Left ventricle myocardium inferior (tissue), 1 donor: ENCODE results near the gene SCYGR1. TPM values are rescaled to one million over a fixed set of nuclear protein-coding genes. Genes with fewer than 3 reads are reported as not detected.
A peak's percentile ranks its signal among the peaks of the same experiment; 100 is the strongest.

Experiments used
- DNase-seq: peaks from one replicate; pipeline ENCODE4 v3.0.0-alpha.2; 2020
- H3K27ac ChIP-seq: fragments of 200-600 bp; replicated peaks from 2 replicates; pipeline ENCODE4 v1.8.0; 2021
- H3K27me3 ChIP-seq: fragments of 200-600 bp; 2 replicates; pipeline ENCODE4 v1.8.0; 2021; ENCODE audit warnings: low read depth
- H3K36me3 ChIP-seq: fragments of 200-600 bp; 2 replicates; pipeline ENCODE4 v1.8.0; 2021
- H3K4me1 ChIP-seq: fragments of 200-600 bp; 2 replicates; pipeline ENCODE4 v1.8.0; 2021
- H3K4me3 ChIP-seq: fragments of 200-600 bp; 2 replicates; pipeline ENCODE4 v1.8.0; 2021; ENCODE audit warnings: mild to moderate bottlenecking, moderate library complexity
- H3K9me3 ChIP-seq: fragments of 200-600 bp; replicated peaks from 2 replicates; pipeline ENCODE4 v1.8.0; 2021
- intact Hi-C: fragments of 100-400 bp; cut with micrococcal nuclease; formaldehyde crosslinking; loops from one replicate; pipeline ENCODE4 v1.11.0; 2022
- total RNA-seq: library from RNA; stranded (reverse); fragmentation: NEBNext Ultra II Directional; extraction: Animal tissue kit (Norgen Biotek cat#: 25700); gene quantifications from one replicate; pipeline ENCODE4 v1.2.1, GENCODE V29; 2021
- TF ChIP-seq, protein P1 (sequence below): fragments of 200-600 bp; IDR thresholded peaks from 2 replicates; pipeline ENCODE4 v1.8.0; 2021; ENCODE audit warnings: antibody characterized with exemption, mild to moderate bottlenecking, borderline replicate concordance
- donor health status: DM: no; HTN: yes; CAD: no; lungs with severe emphysema.

Gene SCYGR1
- total RNA-seq, 1 donor from 2014 or later: not detected

DNA sequence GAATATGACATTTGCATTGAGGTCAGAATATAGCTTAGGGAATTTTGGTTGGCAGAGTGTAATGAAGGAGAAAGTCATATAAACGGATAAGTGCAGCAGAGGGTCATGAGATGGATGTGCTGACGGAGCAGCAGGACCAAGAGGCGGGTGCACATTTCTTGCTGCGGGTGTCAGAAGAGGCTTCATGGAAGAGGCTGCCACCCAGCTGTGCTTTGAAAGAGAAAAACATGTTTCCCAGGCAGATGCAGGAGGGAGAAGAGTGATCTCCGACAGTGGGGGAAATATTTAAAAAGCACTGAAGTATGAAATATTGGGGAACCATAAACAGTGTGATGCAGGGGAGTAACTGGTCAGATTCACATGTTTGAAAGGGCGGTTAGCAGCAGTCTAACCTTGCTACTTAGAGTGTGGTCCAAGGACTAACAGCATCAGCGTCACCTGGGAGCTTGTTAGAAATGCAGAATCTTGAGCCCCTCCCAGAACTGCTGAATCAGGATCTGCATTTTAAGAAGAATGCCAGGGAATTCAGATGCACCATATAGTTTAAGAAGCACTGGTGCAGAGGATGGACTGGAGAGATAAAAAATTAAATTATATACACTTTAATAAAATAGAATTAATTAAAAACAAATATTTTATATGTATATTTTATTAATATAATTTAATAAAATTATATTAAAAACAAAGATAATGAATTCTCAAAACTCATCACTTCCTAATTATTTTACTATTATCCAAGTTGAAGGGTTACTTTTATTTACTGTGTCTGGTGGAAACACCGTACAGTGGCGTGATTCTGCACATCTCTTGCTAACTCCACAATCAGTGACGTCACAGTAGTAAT is 36.1 kb upstream of the SCYGR1 start:
- TF ChIP-seq, protein P1, sequence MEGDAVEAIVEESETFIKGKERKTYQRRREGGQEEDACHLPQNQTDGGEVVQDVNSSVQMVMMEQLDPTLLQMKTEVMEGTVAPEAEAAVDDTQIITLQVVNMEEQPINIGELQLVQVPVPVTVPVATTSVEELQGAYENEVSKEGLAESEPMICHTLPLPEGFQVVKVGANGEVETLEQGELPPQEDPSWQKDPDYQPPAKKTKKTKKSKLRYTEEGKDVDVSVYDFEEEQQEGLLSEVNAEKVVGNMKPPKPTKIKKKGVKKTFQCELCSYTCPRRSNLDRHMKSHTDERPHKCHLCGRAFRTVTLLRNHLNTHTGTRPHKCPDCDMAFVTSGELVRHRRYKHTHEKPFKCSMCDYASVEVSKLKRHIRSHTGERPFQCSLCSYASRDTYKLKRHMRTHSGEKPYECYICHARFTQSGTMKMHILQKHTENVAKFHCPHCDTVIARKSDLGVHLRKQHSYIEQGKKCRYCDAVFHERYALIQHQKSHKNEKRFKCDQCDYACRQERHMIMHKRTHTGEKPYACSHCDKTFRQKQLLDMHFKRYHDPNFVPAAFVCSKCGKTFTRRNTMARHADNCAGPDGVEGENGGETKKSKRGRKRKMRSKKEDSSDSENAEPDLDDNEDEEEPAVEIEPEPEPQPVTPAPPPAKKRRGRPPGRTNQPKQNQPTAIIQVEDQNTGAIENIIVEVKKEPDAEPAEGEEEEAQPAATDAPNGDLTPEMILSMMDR: no peak
- H3K27ac ChIP-seq: no peak overlapping the region

DNA sequence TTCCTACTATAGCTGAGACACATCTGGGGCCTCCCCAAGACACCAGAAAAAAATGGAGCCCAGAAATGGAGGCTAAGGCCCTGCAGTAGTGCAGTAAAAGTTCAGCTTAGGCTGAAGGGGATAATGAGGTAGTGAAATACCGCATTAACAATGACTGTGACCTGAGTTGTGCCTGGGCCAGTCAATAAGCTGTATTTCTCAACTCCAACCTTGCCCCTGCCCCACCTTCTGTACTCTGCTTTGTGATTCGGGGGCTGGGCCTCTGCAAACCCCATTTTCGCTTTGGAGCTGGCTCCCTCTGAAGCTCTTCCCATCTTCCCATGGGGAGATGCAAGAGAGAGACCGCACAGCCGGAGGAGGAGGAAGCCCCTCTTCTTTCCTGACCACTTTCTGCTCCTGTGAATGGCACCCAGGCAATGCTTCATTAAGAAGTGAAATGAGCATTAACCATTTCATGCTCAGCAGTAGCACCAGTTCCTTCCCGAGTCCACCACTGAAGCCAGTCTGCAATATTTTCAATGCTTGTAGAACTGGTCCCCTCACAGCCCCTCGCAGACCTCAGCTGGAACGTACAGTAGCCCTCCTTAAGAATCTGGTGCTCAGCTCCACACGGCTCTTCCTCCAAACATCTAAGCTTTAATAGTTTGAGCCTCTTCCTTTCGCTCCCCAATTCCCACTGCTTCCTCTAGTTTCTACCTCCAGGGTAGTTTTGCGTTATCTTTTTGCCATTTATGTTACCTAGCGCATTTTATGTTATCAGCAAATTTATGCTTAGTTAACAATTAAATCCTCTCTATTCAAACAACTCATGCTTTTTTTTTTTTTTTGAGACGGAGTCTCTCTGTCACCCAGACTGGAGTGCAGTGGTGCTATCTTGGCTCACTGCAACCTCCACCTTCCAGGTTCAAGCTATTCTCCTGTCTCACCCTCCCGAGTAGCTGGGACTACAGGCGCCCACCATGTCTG is 32.6 kb upstream of the SCYGR1 start:
- Histone ChIP-seq H3K27ac (no peak overlapping the region), H3K9me3 (no peaks in the 10 kb centered on the region), H3K27me3 (no peaks in the 10 kb centered on the region), H3K4me1 (no peaks in the 10 kb centered on the region), H3K36me3 (no peaks in the 10 kb centered on the region), H3K4me3 (no peak overlapping the region)
- intact Hi-C loops: no loop called here
- no peak for DNase-seq
- TF ChIP-seq, protein P1: no peak

More for the DNA sequence above, 36.1 kb upstream of the SCYGR1 start:
- intact Hi-C loops: no loop called here
- H3K9me3 ChIP-seq: no peaks in the 10 kb centered on the region
- no peak overlapping the region for H3K4me3 ChIP-seq
- peaks cover 5% of the 10 kb centered on the region for H3K27me3 ChIP-seq
- no peaks in the 10 kb centered on the region for H3K4me1 ChIP-seq
- no peak for DNase-seq
- H3K36me3 ChIP-seq: no peaks in the 10 kb centered on the region

DNA sequence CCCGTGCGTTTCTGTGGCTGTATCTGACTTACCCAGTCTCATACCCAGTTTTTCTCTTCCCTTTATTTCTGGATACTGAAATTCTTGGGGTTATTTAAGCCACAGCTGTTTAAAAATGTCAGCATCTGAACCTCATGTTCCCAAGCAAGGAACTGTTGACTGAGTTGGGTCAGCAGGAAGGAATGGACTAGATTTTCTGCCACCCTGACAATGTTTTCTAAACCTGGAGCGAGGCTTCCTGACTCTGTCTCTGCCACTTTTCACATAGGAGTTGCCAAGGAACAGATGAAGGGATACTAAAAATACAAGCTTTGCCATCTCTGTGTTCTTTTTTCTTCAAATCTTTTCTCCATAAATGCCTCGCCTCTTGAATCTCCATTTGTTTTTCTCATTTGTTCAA is 29.0 kb upstream of the SCYGR1 start:
- Histone ChIP-seq H3K9me3 (no peaks in the 10 kb centered on the region), H3K4me1 (peaks cover 5% of the 10 kb centered on the region), H3K36me3 (no peaks in the 10 kb centered on the region), H3K27me3 (no peaks in the 10 kb centered on the region), H3K27ac (peak overlapping the region; percentile 78), H3K4me3 (no peak overlapping the region)
- DNase-seq: no peak
- TF ChIP-seq, protein P1: no peak
- intact Hi-C loops: no loop called here

DNA sequence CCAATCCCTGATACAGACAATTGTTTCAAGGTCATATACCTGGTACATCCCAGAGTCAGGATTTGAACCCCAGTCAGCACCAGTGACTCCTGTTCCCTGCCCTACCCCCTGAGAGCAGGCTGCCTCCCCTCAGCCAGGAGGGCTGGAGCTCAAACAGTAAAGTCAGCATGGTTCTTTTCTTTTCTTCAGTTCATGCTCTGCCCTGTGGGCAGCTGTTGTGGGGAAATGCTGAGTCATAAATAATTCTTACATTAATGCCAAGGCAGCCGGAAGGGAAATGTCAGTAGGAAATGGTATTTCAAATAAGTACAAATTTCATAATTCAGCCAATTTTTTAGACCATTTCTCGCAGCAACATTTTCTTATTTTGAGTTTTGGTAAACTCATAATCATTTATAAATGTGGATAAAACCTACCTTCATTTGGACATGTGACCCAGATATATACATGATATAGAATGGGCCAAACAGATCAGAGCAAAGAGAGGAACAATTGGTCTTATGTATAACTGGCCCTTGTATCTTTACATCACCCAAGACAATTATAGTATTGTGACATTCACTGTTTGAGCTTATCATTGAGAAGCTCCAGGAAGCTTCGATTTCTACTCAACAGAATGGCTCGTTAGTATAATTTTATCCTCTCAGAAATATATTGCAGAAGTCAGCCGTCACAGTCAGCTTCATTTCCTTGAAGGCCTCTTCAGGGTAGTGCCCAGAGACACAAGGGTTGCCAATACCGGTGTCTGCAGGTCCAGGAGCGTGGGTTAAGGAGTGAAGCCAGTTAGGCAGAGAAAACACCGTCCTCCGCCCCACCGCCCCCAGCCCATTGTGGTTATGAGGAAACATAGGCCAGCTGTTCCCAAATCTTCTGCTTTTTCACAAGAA is 28.0 kb upstream of the SCYGR1 start:
- H3K4me3 ChIP-seq: no peak overlapping the region
- H3K27me3 ChIP-seq: no peaks in the 10 kb centered on the region
- intact Hi-C loops: no loop called here
- TF ChIP-seq, protein P1: no peak
- peaks cover 5% of the 10 kb centered on the region for H3K4me1 ChIP-seq
- DNase-seq: peak; percentile 53
- H3K27ac ChIP-seq: peak overlapping the region; percentile 78
- H3K9me3 ChIP-seq: no peaks in the 10 kb centered on the region
- no peaks in the 10 kb centered on the region for H3K36me3 ChIP-seq

DNA sequence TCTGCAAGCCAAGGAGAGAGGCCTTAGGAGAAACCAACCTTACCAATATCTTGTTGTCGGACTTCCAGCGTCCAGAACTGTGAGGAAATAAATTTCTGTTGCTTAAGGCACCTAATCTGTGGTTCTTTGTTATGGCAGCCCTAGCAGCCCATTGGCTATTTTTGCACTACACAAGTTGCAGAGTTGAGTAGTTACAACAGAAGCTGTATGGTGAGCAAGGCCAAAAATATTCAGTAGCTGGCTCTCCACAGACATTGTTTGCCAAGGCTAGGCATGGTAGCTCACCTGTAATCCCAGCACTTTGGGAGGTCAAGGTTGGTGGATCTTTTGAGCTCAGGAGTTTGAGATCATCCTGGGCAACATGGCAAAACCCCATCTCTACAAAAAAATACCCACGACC is 27.1 kb upstream of the SCYGR1 start:
- Histone ChIP-seq H3K27me3 (no peaks in the 10 kb centered on the region), H3K4me3 (no peak overlapping the region), H3K4me1 (peaks cover 5% of the 10 kb centered on the region), H3K9me3 (no peaks in the 10 kb centered on the region), H3K36me3 (no peaks in the 10 kb centered on the region), H3K27ac (peak overlapping the region; percentile 78)
- TF ChIP-seq, protein P1: no peak
- intact Hi-C loops: no loop called here
- no peak for DNase-seq
